Measurements from ENCODE around the gene TMEM164.

The TMEM164 gene

GRCh38 chrX:110215411-110215810 is 212.5 kb downstream of the TMEM164 start:
- DNase-seq = no peak

- DNase-seq = no peak
These were observed 213.1 kb downstream of the TMEM164 start for GRCh38 chrX:110216027-110216426.

- DNase-seq = no peak
These were observed 215.7 kb downstream of the TMEM164 start for GRCh38 chrX:110218591-110218990.

GRCh38 chrX:110219920-110220319 is 217.0 kb downstream of the TMEM164 start:
- no peak for DNase-seq

GRCh38 chrX:110222497-110223257 is 219.8 kb downstream of the TMEM164 start:
- no peak for DNase-seq

- no peak for DNase-seq
These were observed 222.2 kb downstream of the TMEM164 start for GRCh38 chrX:110224926-110225617.

- DNase-seq = no peak
These were observed 224.0 kb downstream of the TMEM164 start for GRCh38 chrX:110226931-110227330.

All from retina (tissue), 1 donor.